DOHH2 (cell line): Measurements from ENCODE around the gene SON.

Experiments
- H3F3A ChIP-seq: fragments of 200-600 bp; sonication (generic), shearing (Covaris generic); 2 replicates; pipeline ENCODE4 v1.6.0; 2016; ENCODE audit warnings: antibody characterized with exemption, mild to moderate bottlenecking; ENCODE audit not compliant: control insufficient read depth, insufficient read depth
- H3K27ac ChIP-seq: fragments of 200-600 bp; sonication (generic); 2 replicates; pipeline ENCODE4 v1.5.1; 2014; ENCODE audit warnings: low read depth, mild to moderate bottlenecking, low read length, moderate library complexity
- H3K27me3 ChIP-seq: fragments of 200-600 bp; sonication (generic); 2 replicates; pipeline ENCODE4 v1.6.1; 2014; ENCODE audit warnings: mild to moderate bottlenecking, low read length, mixed read lengths; ENCODE audit not compliant: control insufficient read depth
- H3K36me3 ChIP-seq: fragments of 200-600 bp; sonication (generic); 2 replicates; pipeline ENCODE4 v1.6.1; 2014; ENCODE audit warnings: mild to moderate bottlenecking, low read length, moderate library complexity, mixed read lengths; ENCODE audit not compliant: control insufficient read depth
- H3K4me1 ChIP-seq: fragments of 200-600 bp; sonication (generic); 2 replicates; pipeline ENCODE4 v1.6.1; 2014; ENCODE audit warnings: mild to moderate bottlenecking, low read length, mixed read lengths; ENCODE audit not compliant: control insufficient read depth
- H3K4me2 ChIP-seq: fragments of 200-600 bp; sonication (generic); 2 replicates; pipeline ENCODE4 v1.6.0; 2014; ENCODE audit warnings: mild to moderate bottlenecking, low read length, moderate library complexity
- H3K4me3 ChIP-seq: fragments of 200-600 bp; sonication (generic); 2 replicates; pipeline ENCODE4 v1.5.1; 2014; ENCODE audit warnings: mild to moderate bottlenecking, low read length, mixed read lengths
- H3K79me2 ChIP-seq: fragments of 200-600 bp; sonication (generic); 2 replicates; pipeline ENCODE4 v1.6.1; 2014; ENCODE audit warnings: mild to moderate bottlenecking, low read length, mixed read lengths; ENCODE audit not compliant: control insufficient read depth
- H3K9me2 ChIP-seq: fragments of 200-600 bp; sonication (generic); replicated peaks from 2 replicates; pipeline ENCODE4 v1.6.1; 2014; ENCODE audit warnings: mild to moderate bottlenecking, low read length, mixed read lengths; ENCODE audit not compliant: control insufficient read depth
- H3K9me3 ChIP-seq: fragments of 200-600 bp; sonication (generic); 2 replicates; pipeline ENCODE4 v1.6.1; 2014; ENCODE audit warnings: antibody characterized with exemption, low read length, mixed read lengths; ENCODE audit not compliant: control insufficient read depth, insufficient read depth
- H4K20me1 ChIP-seq: fragments of 200-600 bp; sonication (generic); 2 replicates; pipeline ENCODE4 v1.6.0; 2014; ENCODE audit warnings: low read depth, mild to moderate bottlenecking, antibody characterized with exemption, low read length, moderate library complexity; ENCODE audit not compliant: control insufficient read depth, insufficient read depth
- EZH2phosphoT487 ChIP-seq: fragments of 200-600 bp; sonication (generic); IDR thresholded peaks from 2 replicates; pipeline ENCODE4 v1.6.1; 2017; ENCODE audit warnings: borderline replicate concordance, mild to moderate bottlenecking, antibody characterized with exemption, low read length, moderate library complexity, mixed read lengths
- TF ChIP-seq, protein P1 (sequence below): fragments of 200-600 bp; sonication (generic); IDR thresholded peaks from one replicate; pipeline ENCODE4 v1.5.1; 2014; ENCODE audit warnings: antibody characterized with exemption, mild to moderate bottlenecking, low read depth, low read length; ENCODE audit not compliant: poor library complexity, severe bottlenecking

Gene SON

GRCh38 chr21:33511639-33512038 is 31.2 kb upstream of the SON start:
- no peaks in the 10 kb centered on the region for H3K27me3 ChIP-seq
- peaks cover 87% of the 10 kb centered on the region for H3K36me3 ChIP-seq
- no peak overlapping the region for H3K4me3 ChIP-seq
- H3K4me2 ChIP-seq: no peak overlapping the region
- H3K4me1 ChIP-seq: no peaks in the 10 kb centered on the region
- H4K20me1 ChIP-seq: no peaks in the 10 kb centered on the region
- H3K9me2 ChIP-seq: no peaks in the 10 kb centered on the region
- no peaks in the 10 kb centered on the region for H3K9me3 ChIP-seq
- TF ChIP-seq, protein P1, sequence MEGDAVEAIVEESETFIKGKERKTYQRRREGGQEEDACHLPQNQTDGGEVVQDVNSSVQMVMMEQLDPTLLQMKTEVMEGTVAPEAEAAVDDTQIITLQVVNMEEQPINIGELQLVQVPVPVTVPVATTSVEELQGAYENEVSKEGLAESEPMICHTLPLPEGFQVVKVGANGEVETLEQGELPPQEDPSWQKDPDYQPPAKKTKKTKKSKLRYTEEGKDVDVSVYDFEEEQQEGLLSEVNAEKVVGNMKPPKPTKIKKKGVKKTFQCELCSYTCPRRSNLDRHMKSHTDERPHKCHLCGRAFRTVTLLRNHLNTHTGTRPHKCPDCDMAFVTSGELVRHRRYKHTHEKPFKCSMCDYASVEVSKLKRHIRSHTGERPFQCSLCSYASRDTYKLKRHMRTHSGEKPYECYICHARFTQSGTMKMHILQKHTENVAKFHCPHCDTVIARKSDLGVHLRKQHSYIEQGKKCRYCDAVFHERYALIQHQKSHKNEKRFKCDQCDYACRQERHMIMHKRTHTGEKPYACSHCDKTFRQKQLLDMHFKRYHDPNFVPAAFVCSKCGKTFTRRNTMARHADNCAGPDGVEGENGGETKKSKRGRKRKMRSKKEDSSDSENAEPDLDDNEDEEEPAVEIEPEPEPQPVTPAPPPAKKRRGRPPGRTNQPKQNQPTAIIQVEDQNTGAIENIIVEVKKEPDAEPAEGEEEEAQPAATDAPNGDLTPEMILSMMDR: no peak
- no peak for TF ChIP-seq EZH2phosphoT487
- H3F3A ChIP-seq: no peaks in the 10 kb centered on the region
- H3K27ac ChIP-seq: no peak overlapping the region
- no peaks in the 10 kb centered on the region for H3K79me2 ChIP-seq

GRCh38 chr21:33512481-33512880 is 30.4 kb upstream of the SON start:
- no peak for TF ChIP-seq EZH2phosphoT487
- TF ChIP-seq, protein P1: no peak
- Histone ChIP-seq H3K4me3 (no peak overlapping the region), H4K20me1 (no peaks in the 10 kb centered on the region), H3K4me2 (no peak overlapping the region), H3K36me3 (peaks cover 87% of the 10 kb centered on the region), H3K4me1 (no peaks in the 10 kb centered on the region), H3K27me3 (no peaks in the 10 kb centered on the region), H3K79me2 (no peaks in the 10 kb centered on the region), H3K9me2 (no peaks in the 10 kb centered on the region), H3K9me3 (no peaks in the 10 kb centered on the region), H3K27ac (no peak overlapping the region), H3F3A (no peaks in the 10 kb centered on the region)

DNA sequence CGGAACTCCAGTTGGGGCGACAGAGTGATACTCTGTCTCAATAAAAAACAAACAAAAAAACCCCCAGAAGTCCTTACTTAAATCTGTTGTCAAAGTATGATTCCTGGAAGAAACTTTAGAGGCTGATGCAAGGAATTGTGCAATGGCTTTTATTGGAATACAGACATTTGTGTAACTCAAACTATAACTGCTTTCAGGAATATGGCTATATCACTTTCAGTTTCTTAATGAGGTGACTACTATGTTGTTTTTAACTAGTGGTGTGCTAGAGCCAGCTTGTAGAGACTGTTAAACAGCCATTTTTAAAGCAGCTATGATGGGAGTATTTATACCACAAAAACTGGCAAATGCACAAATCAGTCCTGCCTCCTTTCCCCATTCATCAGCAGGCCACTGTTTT is 28.6 kb upstream of the SON start:
- peaks cover 88% of the 10 kb centered on the region for H3K36me3 ChIP-seq
- no peaks in the 10 kb centered on the region for H3K4me1 ChIP-seq
- no peaks in the 10 kb centered on the region for H3K79me2 ChIP-seq
- no peaks in the 10 kb centered on the region for H3K27me3 ChIP-seq
- no peak overlapping the region for H3K4me2 ChIP-seq
- H3F3A ChIP-seq: no peaks in the 10 kb centered on the region
- H3K9me3 ChIP-seq: no peaks in the 10 kb centered on the region
- no peaks in the 10 kb centered on the region for H3K9me2 ChIP-seq
- no peak overlapping the region for H3K27ac ChIP-seq
- TF ChIP-seq EZH2phosphoT487: no peak
- TF ChIP-seq, protein P1: no peak
- H3K4me3 ChIP-seq: no peak overlapping the region
- no peaks in the 10 kb centered on the region for H4K20me1 ChIP-seq

DNA sequence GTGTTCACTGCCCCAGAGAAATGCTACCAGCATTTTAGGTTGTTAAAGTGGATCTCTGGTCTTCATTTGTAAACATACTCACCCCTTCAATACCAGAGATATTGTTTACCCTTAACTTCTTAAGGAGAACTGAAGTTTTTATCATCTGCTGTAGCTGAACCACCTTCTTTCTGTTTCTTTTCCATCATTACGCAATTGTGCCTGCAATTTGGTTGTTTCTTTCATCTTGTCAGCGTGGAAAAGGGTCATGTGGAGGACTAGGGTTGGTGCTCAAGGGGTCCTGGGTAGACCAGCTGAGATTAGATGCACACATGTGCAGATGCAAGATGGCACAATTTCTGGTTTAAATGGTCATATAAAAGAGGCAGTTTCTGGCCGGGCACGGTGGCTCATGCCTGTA is 23.9 kb upstream of the SON start:
- peaks cover 80% of the 10 kb centered on the region for H3K36me3 ChIP-seq

More for the DNA sequence above, 23.9 kb upstream of the SON start:
- Histone ChIP-seq H3K27ac (no peak overlapping the region), H3K27me3 (no peaks in the 10 kb centered on the region), H3K9me2 (no peaks in the 10 kb centered on the region), H3K4me2 (no peak overlapping the region), H3K9me3 (no peaks in the 10 kb centered on the region), H3K4me3 (no peak overlapping the region), H3K4me1 (no peaks in the 10 kb centered on the region), H3K79me2 (no peaks in the 10 kb centered on the region), H3F3A (peaks cover 6% of the 10 kb centered on the region), H4K20me1 (no peaks in the 10 kb centered on the region)
- TF ChIP-seq, protein P1: no peak
- TF ChIP-seq EZH2phosphoT487: no peak
